Activated CD8-positive, alpha-beta memory T cell treated with anti-CD3 and anti-CD28 coated beads, Interleukin-2, amount 50 U/mL, for 24 hours (primary cell): ENCODE results near the gene KLC1.

Experiments used
- DNase-seq: peaks from one replicate; pipeline ENCODE4 v3.0.0-alpha.2; 2020; ENCODE audit errors: extremely low read depth

Gene KLC1

DNA sequence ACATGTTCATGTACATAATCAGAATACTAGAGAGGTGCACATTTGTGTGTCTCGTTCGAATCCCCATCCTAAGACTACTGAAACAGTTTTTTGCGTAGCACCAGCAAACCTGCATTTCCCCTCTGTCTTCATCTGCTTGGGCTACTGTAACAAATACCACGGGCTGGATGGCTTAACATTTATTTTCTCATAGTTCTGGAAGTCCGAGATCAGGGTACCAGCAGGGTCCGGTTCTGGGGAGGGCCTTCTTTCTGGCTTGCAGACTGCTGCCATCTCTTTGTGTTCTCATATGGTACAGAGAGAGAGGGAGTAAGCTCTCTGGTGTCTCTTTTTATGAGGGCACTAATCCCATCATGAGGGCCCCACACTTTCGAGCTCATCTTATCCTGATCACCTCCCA lies 30.6 kb downstream of the KLC1 start:
- DNase-seq: no peak

DNA sequence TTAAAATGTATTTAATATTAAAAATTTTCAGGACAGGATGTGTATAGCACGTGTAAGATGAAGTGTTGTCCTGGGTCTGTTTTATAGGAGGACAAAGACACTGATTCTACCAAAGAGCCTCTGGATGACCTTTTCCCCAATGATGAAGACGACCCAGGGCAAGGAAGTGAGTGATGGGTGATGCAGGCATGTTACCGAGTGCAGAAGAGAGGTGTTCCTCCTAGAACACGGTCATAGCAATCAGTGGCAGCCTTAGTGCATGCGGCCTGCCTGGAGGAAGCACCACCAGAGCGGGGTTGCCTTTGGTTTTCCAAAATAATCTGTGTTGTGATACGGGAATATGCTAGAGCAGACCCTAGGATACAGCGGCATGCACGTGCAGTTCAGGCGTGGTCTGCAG lies 33.0 kb downstream of the KLC1 start:
- DNase-seq: no peak

DNA sequence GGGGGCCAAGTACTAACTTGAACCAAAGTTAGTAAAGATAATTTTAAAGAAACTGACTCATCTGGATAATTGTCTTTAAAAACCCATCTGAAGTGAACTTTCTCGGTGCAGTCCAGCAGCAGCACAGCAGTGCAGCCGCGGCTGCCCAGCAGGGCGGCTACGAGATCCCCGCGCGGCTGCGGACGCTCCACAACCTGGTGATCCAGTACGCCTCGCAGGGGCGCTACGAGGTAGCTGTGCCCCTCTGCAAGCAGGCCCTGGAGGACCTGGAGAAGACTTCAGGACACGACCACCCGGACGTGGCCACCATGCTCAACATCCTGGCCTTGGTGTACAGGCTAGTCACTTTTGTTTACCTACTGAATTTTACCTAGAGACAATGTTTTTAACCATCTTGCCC lies 33.6 kb downstream of the KLC1 start:
- DNase-seq: no peak

DNA sequence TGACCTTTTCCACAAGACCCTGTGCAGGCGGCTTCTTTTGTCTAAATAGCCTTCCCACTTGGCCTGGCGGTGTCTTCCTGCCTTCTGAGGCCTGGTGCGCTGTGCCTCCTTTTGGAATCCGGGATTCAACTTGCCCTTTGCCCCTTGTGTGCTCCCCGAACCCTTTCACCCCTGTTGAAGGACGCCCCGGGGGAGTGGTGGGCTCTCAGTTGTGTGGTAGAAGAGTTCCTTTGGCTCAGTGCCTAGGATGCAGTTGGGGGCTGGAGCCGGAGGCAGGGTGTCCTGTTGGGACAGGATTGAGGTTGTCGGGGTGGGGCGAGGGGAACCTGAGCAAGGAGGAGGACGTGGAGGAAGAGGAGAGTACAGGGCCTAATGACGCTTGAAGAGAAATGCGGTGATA lies 34.5 kb downstream of the KLC1 start:
- DNase-seq: no peak

DNA sequence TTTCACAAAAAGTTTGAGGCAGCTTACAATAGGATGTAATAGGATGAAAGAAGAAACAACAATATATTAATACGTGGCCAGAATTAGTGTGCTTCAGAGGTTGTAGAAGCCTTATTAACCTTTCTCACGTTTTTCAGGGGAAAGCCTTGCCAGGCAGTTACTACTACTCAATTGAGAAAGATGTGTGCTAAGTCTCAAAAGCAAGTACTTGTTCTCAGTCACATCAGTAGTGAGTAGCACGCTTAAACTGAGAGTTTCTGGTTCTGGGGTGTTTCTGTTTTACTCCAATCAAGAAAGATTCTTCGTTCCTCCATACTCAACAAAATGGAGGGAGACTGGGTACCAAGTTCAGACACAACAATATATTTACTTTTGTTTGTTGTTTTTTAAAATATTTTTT lies 38.7 kb downstream of the KLC1 start:
- no peak for DNase-seq

DNA sequence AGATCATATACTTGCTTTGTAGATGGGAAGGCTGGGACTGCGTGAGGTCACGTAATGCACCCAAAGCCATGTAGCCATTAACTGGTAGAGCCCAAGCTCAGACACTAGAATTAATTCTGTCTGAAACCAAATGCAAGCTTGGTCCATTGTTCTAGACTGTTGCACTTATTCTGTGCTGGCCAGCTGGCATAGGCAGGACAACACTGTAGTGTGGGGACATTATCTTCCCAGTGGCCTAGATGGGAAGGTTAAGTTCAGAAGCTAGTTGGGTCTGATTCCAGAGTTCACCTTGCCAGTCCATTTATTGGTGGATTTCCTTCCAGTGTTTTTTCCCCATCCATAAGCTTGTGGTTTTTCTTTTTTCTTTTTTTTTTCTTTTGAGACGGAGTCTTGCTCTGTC lies 39.1 kb downstream of the KLC1 start:
- DNase-seq: no peak

DNA sequence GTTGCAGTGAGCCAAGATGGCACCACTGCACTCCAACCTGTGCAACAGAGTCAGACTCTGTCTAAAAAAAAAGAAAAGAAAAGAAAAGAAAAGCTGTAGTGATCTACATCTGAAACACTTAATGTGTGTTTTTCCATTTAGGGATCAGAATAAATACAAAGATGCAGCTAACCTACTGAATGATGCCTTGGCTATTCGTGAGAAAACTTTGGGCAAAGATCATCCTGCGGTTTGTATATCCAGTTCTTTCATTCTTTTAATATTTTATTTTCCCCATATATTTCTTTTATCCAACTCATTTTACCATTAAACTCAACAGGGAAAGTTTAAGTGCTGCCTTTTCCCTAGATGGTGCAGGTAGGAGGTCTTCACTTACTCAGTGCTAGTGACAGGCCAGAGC lies 40.4 kb downstream of the KLC1 start:
- DNase-seq: no peak

DNA sequence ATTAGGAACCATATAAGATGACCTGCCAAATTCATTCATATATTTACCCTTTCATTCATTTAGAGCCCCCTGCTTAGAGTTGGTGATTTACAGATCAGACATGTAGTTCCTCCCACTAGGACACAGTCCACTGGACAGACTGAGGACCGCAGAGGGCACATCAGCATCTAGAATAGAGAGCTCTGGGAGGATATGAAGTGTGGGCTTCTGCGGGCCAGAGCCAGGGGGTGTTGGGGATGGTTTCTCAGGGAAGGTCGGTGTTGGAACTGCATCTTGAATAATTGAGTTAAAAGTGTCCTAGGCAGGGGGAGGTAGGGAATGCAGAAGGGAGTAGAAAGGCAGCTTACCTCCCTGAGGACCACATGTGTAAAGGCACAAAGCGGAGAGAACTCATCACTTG lies 42.9 kb downstream of the KLC1 start:
- DNase-seq: no peak

DNA sequence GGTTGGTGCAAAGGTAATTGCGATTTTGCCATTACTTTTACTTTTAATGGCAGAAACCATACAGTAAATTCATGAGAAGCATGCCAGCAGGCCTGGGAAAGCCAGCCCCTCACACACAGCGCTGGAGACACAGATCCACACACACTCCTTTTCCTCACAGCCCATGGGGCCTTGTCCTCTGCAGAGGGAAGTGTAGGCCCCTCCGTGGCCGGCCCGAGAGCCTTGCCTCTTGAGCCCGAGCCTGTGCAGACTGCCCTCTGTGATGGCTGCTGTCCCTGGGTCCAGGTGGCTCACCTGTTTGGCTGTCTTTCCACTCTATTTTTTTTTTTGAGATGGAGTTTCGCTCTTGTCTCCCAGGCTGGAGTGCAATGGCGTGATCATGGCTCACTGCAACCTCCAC lies 46.9 kb downstream of the KLC1 start:
- DNase-seq: no peak

DNA sequence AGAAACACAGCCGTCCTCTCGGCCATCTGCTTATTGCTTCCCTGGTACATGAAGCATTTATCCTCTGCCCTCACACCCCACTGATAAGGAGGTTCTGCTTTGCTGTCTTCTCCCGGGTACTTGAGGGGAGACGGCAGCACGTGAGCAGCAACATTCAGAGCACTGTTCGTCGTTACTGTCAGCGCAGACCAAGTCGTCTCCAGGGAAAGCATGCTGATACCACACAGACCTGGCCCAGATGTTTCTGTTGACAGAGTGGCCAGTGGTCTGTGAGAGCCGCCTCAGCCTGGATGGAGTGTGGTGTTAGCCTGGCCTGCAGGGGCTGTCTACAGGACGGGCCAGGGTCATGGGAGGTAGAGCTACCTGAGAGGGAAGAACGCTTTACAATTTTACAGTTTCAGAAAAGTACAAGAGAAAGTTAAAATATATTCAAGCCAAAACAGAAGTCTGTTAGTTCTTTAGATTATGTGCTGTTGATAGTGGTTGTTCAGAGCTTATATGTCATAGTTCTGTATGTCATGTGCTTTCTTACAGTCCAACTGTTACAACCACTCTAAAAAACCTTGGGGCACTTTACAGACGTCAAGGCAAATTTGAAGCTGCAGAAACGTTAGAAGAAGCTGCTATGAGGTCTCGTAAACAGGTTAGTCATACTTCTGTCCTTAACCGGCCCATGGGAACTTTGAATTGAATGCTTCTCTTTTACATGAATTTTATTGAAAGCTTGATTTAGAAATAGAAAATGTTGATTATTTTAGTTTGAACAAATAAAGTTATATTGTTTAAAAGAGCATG lies 48.1 kb downstream of the KLC1 start:
- DNase-seq: no peak

DNA sequence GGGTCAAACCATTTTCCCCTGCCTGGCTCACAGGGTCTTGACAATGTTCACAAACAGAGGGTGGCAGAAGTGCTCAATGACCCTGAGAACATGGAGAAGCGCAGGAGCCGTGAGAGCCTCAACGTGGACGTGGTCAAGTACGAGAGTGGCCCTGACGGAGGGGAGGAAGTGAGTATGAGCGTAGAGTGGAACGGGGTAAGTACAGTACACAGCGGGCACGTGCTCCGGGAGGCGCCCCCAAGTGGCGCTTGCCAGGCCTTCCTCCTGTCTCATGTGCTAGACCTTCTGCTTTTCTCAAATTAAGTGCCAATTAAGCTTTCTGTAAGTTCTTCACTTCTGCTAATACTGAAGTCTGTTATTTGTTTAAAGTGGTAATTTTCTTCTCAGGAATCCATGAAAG lies 50.3 kb downstream of the KLC1 start:
- peak; percentile 9 for DNase-seq

DNA sequence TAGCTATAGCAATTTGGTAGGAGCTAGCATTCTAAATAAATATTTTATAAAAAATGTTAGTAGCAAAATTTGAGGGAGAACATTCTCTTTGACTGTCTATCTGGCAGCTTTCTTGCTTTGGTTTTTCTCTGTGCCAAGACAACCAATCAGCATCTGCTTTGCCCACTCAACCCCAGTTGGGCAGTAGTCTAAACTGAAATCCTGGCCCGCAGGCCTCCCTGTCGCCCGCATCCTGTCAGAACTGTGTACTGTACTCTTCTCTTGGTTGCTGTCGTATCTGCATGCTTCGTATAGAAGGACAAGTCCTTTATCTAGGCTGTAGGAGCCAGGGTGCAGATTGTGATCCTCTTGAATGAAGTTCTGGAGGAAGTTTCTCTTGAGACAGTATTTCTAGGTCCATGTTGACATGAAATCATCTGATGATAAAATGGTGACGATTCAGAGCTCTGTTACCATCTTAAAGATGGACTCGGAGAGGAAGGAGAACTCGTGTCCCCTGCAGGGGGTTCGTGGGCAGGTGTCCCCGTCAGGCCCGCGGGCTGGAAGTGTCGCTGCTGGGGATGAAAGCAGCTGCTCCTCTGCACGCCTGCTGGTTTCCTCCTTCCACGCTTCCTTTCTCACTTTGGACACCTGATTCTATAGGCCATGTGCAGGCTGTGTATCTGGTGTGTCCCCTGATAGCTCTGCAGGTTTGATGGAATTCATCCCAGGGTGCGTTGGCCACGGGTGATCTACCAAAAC lies 51.6 kb downstream of the KLC1 start:
- DNase-seq: no peak

DNA sequence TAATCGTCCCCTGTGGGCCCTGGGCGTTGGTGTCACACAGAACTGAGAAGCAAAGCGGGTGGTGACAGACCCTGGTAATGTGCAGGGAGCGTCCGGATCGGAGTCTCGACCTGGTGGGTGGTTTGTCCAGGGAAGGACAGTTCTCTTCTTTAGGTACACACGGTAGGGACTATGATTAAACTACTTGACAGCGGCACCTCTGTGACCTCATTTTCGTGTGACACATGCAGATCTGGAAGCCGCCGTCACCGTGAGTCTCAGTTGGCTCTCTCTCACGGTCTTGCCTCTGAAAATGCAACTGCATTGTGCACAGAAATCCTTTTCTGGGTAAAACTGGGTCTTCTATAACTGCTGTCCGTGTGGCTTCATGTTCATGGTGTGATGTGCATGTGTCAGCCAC lies 54.1 kb downstream of the KLC1 start:
- no peak for DNase-seq

DNA sequence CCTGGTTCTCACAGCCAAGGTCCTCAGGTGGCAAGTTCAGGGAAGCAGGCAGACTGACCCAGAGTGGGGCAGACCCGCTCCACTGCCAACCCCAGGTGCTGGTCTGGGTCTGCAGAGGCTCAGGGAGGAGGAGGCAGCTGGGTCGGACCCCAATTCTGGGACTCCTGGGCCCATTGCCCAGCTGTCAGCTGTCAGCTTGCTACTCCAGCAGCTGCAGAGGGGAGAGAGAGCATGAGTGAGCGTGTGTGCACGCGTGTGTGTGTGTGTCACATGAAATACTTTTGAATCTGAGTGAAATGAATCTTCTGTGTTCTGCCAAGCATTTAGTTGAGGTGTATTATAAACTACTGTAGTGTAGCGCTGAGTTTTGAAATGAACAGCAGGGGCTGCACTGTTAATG lies 55.5 kb downstream of the KLC1 start:
- DNase-seq: no peak

DNA sequence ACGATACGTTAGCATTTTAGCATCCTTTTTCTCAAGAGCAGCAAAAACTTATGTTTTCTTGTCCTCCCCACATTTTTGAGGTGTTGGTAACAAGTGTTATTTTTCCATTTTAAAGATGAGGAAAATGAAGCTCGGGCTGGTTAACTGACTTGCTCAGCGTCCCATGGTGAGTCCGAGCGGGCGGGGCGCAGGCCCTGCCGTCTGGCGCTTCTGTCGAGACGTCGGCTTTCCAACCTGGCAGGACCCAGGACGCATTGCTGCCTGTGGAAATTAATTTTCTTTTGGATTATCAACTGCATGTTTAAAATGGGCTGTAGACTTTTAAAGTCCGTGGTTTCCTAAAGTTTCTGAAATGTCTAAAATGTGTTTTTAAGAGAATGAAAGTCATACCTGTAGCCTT lies 55.9 kb downstream of the KLC1 start:
- no peak for DNase-seq

DNA sequence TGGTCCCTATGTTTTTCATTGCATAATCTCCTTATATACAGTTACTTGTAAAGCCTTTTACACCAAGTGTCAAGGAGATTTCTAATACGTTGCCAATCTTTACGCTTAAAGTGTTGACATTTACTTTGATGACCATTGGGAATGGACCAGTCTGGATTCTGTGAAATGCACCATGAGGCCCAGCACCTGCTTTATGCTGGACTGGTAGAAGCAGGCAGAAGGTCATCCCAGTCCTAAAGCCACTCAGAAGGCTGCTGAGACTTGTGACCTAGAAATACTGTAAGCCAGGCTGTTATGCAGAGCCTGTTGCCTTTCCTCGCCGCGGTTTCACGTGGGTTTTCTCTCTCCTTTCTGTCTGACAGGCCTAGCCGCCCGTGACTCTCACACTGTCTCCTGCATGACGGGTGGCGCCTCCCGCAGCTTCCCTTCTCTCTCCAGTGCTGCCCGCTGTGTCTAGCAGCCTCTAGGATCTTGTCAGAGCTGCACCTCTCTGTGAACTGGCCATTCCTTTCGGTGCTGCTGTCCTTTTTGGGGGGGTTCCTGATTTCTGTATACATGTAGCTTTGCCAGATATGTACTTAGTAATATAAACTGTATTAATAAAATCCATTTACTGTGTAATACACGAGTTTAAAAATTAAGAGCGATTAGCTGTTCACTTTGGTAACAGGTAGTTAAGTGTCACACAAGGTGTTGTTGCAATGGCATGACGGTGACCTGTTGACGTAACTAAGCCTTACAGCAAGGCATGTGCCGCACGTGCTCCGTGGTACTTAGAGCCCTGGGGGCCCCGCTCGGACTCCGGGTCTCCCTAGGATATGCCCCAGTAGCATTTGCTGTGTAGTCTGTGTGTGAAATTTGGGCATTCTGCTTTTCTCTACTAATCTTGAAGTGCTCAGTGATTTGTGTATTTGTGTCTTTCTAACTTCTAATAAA lies 56.5 kb downstream of the KLC1 start:
- no peak for DNase-seq

DNA sequence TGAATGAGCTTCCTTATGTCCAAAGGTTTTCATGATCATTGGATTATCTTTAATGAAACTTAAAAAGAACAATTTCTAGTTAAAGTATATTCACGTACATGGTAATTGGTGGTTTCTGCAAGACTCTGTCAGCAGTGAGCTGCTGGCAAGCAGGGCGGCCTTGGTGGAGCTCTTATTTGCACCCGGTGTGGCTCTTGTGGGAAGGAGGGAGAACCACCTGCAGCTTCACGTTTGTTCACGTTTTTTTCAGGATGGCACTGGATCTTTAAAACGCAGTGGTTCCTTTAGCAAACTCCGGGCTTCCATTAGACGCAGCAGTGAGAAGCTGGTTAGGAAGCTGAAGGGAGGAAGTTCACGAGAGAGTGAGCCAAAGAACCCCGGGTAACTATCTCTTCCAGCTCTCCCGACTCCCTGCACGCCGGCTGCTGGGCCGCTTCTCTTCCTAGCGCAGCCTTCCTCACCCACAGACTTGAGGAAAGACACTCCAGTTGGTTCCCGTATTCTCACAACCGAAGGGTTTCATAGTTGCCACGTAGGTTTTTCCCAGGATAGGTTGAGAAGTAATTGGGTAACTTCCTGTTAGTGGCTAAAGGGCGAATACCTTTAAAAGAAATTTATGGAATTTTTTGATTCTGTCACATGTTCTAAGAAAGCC lies 57.9 kb downstream of the KLC1 start:
- DNase-seq: no peak

DNA sequence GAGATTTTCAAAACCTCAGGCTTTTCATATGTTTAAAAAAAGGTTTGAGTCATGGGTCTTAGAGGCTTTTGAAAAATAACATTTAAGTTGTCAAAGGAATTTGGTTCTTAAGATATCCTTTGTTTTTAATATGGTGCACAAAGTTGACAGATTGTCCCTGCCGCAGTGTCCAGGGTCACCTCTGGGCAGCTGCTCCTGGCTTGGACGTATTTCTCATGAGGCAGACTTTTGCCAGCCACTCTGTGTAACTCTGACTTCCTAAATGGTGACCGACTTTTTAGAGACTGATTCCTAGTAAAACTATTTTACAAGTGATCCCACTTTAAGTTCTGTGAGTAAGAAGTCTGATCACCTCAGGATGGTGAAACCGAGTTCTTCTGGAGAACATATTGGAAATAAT lies 58.7 kb downstream of the KLC1 start:
- DNase-seq: no peak

DNA sequence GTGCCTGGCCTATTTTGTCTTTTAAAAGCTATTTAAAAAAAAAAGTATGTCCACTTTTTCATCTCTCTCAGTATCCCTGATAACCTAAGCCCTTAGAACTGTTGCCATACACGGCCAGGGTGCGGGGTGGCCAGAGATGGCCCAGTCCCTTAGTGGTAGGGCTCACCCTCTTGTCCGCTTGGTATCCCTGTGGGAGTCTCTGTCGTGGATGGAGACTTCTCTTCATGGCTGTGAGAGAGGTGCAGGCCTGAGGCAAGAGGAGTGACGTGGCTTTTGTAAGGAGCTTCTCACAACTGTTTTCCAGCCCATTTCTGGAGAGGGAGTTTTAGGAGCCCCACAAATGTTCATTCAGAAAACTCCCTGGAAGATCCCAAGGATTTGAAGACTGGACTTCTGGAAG lies 59.4 kb downstream of the KLC1 start:
- DNase-seq: no peak

DNA sequence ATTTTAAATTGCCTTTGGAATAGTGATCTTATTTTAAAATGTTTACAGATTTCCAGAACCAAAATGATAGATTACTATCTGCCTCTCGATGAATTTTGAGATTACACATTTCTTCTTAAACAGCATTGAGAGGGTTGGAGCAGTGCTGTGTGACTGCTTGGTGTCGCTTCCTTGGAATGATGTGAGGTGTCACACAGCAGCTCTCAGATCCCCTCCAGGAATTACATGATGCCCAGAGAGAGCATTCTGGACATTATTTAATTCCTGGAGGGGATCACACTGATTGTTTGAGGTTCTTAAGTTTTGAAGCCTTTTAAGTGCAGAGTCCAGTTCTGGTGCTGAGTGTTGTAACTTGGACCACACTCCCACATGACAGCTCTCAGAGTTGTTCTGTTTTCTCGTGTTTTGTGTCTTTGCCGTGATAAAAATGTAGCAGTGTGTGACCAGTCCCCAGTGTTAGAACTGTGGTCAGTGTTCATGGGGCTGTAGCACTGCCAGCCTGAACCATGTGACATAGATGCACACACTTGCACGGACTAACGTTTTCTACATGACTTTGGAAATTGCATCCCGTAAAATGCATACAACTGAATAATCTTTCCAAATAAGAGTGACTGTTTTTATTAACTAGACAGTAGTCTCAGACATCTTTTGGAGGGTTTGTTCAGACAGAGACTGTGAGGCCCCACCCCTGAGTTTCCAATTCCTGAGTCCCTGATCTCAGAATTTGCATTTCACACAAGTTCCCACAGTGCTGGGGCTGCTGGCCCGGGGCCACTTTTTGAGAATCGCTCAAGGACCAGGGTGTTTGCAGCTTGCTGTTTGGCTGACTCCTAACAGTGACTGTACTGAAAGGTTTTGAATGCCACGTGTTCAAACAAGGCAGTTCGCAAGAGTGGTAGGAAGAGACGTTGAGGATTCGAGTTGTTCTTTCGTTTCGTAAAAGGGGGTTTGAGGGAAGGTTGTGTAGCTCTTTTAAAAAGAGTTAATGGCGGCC lies 60.2 kb downstream of the KLC1 start:
- no peak for DNase-seq

DNA sequence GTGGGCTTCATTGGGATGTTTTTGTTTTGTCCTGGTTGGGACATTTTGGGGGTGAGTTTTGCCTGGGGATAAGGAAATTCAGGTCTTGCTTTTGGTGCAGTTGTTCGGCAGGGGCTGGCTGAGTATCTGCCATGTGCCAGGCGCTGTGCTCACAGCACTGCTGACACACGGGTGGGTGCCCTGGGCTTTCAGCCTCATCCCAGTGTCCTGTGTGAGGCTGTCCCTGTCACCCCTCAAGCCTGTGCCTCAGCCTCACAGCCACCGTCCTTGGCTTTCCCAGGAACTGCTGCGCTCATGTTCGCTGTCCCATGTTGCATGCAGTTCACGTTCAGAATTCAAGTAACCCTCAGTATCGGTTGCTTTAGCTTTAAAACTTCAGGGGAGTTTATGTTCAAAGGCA lies 61.3 kb downstream of the KLC1 start:
- DNase-seq: no peak
